GM21529 (cell line): ENCODE data around the gene MACROD2.
"Not testable (repeated sequence)": the region's sequence is repeated elsewhere in the genome, so short reads cannot be mapped to it uniquely, and the experiment has no call there.

Experiments used
- ATAC-seq: cut with Tn5 transposase; IDR thresholded peaks from one replicate; pipeline ENCODE4 v1.9.1; 2021; ENCODE audit not compliant: unreplicated experiment

MACROD2 gene

GRCh38 chr20:15179781-15180180 lies 1184.5 kb downstream of the MACROD2 start:
- no peak for ATAC-seq

DNA sequence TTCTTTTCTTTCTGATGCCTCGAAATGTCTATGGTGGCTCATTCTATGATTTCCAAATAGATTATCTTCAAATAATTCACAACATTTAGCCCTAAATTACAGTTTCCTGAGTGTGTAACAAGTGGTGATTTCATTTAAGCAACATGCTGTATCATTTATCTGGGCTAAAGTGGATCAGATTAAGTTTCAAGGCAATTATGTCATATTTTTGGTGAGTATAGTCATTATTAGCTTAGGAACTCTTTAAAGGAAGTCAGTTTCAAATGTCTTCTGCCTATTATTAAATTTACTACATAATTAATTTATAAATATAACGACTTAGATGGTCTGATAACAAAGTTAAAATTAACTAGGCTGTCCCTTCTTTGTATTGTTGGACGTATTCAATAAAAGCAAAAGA lies 1190.0 kb downstream of the MACROD2 start:
- ATAC-seq: no peak

DNA sequence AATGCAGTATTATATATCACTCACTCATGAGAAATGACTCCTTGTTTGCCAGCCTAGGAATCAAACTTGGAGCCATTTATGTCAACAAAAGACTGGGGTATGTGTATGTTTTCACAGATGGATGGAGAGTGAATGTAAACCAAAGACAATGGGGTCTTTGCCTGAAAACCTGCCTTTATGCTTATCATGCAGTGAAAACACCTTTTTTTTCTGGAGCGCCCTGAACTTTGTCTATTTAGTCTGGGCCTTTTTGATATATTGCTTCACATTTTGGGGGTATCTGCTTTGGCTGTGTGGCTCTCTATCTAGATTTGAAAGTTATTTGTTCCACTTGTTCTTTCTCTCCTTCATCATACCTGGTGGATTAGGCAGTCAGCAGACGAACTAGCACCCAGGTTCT lies 1190.6 kb downstream of the MACROD2 start:
- no peak for ATAC-seq

- ATAC-seq: no peak
Observed at GRCh38 chr20:15187612-15188011, 1192.3 kb downstream of the MACROD2 start.

GRCh38 chr20:15188415-15188814 lies 1193.1 kb downstream of the MACROD2 start:
- no peak for ATAC-seq

DNA sequence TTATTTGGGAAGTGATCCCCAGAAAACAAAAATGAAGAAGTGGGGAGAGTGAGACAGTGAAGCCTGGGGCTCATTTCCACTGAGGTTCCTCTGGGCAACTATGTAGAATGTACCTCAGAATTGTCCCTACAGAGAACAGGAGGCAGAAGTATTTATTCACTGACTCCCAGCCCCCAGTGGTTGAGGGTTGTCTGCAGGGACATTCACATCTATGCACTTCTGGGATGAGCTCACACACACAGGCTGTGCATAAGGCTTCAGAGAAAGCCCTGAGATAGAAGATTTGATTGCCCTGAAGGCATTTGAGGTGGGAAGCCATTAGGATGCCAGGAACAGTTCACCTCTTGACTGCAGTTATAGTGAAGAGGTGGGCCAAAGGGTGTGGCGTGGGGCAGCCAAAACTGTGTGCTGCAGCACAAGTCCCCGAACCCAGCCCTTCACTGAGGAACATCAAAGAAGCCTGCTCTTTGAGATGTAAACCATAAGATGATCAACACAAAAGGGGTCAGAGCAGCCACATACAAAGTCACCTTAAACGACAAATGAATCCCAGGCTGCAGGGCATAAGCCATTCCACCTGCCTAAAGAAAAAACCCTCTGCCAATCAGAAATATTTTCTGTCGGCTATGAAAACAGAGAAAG lies 1195.9 kb downstream of the MACROD2 start:
- ATAC-seq: no peak

DNA sequence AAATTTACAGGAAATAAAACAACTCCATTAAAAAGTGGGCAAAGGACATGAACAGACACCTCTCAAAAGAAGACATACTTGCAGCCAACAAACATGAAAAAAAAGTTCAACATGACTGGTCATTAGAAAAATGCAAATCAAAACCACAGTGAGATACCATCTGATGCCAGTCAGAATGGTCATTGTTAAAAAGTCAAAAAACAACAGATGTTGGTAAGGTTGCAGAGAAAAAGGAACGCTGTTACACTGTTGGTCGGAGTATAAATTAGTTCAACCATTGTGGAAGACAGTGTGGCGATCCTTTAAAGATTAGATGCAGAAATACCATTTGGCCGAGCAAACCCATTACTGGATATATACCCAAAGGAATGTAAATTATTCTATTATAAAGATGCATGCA lies 1200.1 kb downstream of the MACROD2 start:
- no peak for ATAC-seq

GRCh38 chr20:15196547-15197255 lies 1201.4 kb downstream of the MACROD2 start:
- ATAC-seq: peak; percentile 39

GRCh38 chr20:15198017-15198416 lies 1202.7 kb downstream of the MACROD2 start:
- ATAC-seq: not testable (repeated sequence)

- peak; percentile 66 for ATAC-seq
Observed at GRCh38 chr20:15199698-15200097, 1204.4 kb downstream of the MACROD2 start.

DNA sequence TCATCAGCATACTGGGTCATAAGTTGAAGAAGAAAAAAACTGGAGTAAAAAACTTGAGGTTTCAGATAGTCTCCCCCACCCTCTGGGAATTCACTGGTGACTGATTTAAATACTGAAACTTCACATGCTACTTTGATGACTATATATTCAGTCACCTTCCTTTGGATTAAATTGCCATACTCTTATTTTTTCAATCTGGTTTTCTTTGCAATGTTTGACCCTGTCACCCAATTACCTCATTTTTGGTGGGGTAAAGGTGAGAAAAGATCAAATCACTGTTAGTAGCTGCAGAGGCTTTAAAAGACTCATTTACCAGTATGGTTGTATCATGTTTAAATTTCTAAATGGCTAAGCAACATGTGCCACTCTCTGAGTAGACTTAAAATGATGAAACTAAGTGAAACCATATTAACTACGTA lies 1204.8 kb downstream of the MACROD2 start:
- ATAC-seq: peak; percentile 79

DNA sequence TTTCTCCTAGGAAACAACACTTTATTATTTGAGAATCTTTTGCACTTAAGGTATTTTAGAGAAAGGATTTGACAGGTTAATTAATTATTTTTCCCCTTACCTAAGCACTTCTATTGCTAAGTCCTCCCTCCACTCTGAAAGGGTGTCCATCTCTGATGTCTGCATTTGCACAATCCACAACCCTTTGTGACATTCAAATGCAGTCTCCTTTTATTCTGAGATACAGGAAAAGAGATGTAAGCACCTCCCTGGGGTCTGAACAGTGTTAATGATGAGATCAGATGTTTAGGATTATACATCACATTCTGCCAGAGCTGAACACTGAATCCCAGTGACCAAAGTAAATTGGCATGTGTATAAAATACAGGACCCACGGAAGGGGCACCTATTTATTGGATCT lies 1206.3 kb downstream of the MACROD2 start:
- no peak for ATAC-seq

- ATAC-seq: no peak
Observed at GRCh38 chr20:15204234-15204633, 1208.9 kb downstream of the MACROD2 start.

- ATAC-seq: no peak
Observed at GRCh38 chr20:15205028-15205427, 1209.7 kb downstream of the MACROD2 start.

- no peak for ATAC-seq
Observed at GRCh38 chr20:15205719-15206118, 1210.4 kb downstream of the MACROD2 start.

- no peak for ATAC-seq
Observed at GRCh38 chr20:15209537-15209936, 1214.2 kb downstream of the MACROD2 start.

GRCh38 chr20:15214051-15214450 lies 1218.7 kb downstream of the MACROD2 start:
- ATAC-seq: no peak

DNA sequence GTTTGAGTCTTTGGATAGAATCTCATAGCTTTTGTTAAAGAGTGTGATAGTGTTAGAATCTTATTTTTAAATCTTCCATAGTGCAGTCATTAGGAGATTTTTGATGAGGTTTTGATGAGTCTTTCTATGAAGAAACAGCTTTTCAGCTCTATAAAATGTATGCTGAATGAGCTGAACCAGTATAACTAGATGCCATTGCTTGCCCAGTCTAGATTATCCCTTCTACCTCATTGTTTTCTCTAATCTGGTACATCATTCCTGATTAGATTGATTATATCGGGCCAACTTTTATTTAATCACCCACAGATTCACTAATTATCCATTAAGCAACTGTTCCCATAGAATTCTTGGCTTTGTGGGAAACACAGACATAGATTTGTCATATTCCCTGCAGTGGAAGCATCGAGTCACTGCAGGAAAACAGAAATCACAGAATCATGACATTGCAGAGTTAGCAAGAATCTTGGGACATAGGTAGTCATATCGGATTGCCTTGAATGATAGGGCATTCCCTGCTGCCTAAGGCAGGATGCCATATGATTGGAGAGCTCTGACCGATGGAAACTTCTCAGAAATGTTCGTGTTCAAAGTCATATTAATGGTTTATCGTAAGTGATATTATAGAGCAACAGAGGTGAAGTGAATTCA lies 1224.8 kb downstream of the MACROD2 start:
- ATAC-seq: no peak

- no peak for ATAC-seq
Observed at GRCh38 chr20:15220778-15221565, 1225.7 kb downstream of the MACROD2 start.

DNA sequence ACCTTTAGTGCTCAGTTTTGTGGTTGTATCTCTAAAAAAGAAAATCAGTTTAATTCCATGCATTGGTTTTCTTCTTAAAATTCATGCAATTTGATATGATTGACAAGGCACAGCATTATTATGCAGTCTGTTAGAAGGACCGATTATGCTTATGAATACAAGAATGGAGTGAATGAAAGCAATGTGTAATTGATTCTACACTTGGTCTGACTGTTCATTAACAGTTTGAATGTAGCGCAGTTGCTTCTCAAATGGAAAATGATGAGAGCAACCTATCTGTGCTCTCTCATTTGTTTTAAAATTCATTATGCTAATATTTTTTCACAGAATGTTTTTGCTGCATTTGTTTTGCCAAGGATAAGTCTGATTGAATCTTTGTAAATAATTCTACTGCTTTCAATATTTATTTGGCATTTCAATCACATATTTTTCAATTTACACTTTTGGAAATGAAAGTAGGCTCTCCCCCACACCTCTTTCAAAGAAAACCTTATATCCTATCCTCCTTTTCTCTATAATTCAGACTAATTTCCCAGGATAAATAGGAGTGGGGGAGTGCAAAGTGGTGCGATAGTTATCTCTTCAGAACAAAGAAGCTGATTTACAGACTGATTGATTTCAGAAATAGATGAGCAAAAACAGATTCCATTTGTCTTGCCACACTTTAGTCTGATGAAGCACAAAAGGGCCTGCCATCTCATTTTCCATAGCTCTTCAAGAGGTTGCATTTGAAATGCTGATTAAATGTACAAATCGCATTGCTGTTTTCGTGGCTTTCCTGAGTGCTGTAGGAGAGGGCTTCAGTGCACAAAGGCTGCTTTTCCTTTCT lies 1227.4 kb downstream of the MACROD2 start:
- ATAC-seq: no peak

DNA sequence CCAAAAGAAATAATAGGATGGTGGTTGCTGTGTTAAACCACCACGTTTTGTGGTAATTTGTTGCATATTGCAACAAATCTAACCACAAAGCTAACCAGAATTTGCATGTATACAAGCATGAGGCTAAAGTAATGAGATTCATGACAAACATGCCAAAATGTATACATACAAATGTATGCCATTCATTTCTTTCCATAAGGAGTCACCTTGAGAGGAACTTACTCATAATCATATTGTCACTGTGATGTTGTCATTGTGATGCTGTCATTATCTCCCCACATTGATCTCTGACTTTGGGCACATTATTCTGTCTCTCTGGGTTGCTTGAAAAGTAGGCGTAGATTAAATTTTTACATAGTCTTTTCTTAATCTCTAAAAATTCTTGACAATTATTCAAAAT lies 1228.9 kb downstream of the MACROD2 start:
- ATAC-seq: no peak
